HEK293 (cell line): Measurements from ENCODE around the gene ARHGAP26.

Experiments used
- CTCF ChIA-PET: fragments of 350-600 bp; formaldehyde crosslinking; extraction: SDS; loops from one replicate; lab custom pipeline; 2021; ENCODE audit warnings: antibody characterized with exemption; lab: Yijun Ruan, JAX
- POLR2A ChIA-PET: fragments of 300-600 bp; formaldehyde crosslinking; extraction: SDS; loops from one replicate; lab custom pipeline; 2020; ENCODE audit warnings: antibody characterized with exemption, inconsistent platforms; lab: Yijun Ruan, JAX
- H3K27ac ChIP-seq: fragments of 200-500 bp; sonication (Bioruptor generic); 2 replicates; pipeline ENCODE4 v1.5.1; 2014; ENCODE audit warnings: low read depth, low read length, control low read depth, inconsistent platforms; ENCODE audit errors: extremely low read depth
- H3K36me3 ChIP-seq, 2 experiments: fragments of 200-500 bp in 1 of 2; sonication (Bioruptor generic) in 1 of 2; 1 replicate in 1 of 2; 2 replicates in 1 of 2; pipeline ENCODE4 v1.5.1; 2014 to 2017; ENCODE audit warnings: inconsistent platforms in 2 of 2, low read length in 2 of 2; ENCODE audit not compliant: control insufficient read depth in 2 of 2, insufficient read depth in 1 of 2
- H3K4me1 ChIP-seq: fragments of 200-500 bp; sonication (Bioruptor generic); 2 replicates; pipeline ENCODE4 v1.5.1; 2014; ENCODE audit warnings: mild to moderate bottlenecking, low read length, inconsistent platforms; ENCODE audit not compliant: control insufficient read depth, insufficient read depth
- H3K4me3 ChIP-seq: 2 replicates; pipeline ENCODE4 v1.5.1; 2011; ENCODE audit warnings: low read depth, mild to moderate bottlenecking, control low read depth, low read length, moderate library complexity
- H3K9me3 ChIP-seq: fragments of 200-500 bp; sonication (Bioruptor generic); 2 replicates; pipeline ENCODE4 v1.5.1; 2014; ENCODE audit warnings: low read depth, low read length, inconsistent platforms; ENCODE audit not compliant: control insufficient read depth, insufficient read depth
- EGR2 ChIP-seq: fragments of 450-650 bp; formaldehyde crosslinking; IDR thresholded peaks from 2 replicates; pipeline ENCODE4 v1.5.1; 2016; ENCODE audit warnings: low read depth, missing biosample characterization, missing genetic modification characterization
- HOXC10 ChIP-seq: sonication (generic); formaldehyde crosslinking; IDR thresholded peaks from 2 replicates; pipeline ENCODE4 v1.8.1; 2023; ENCODE audit warnings: mild to moderate bottlenecking, missing genetic modification reagents
- KLF1 ChIP-seq: fragments of 450-650 bp; formaldehyde crosslinking; IDR thresholded peaks from 2 replicates; pipeline ENCODE4 v1.5.1; 2016; ENCODE audit warnings: missing biosample characterization, missing genetic modification characterization
- OSR2 ChIP-seq: fragments of 450-650 bp; formaldehyde crosslinking; IDR thresholded peaks from 2 replicates; pipeline ENCODE4 v1.5.1; 2016; ENCODE audit warnings: missing biosample characterization, missing genetic modification characterization
- SP7 ChIP-seq: fragments of 450-650 bp; formaldehyde crosslinking; IDR thresholded peaks from 2 replicates; pipeline ENCODE4 v1.5.1; 2016; ENCODE audit warnings: missing biosample characterization, missing genetic modification characterization
- ZNF157 ChIP-seq: fragments of 450-650 bp; formaldehyde crosslinking; IDR thresholded peaks from 2 replicates; pipeline ENCODE4 v1.5.1; 2016; ENCODE audit warnings: missing biosample characterization, missing genetic modification characterization
- ZNF239 ChIP-seq: fragments of 450-650 bp; formaldehyde crosslinking; IDR thresholded peaks from 2 replicates; pipeline ENCODE4 v1.5.1; 2016; ENCODE audit warnings: missing biosample characterization, missing genetic modification characterization
- ZNF324 ChIP-seq: fragments of 450-650 bp; formaldehyde crosslinking; IDR thresholded peaks from 2 replicates; pipeline ENCODE4 v1.5.1; 2016; ENCODE audit warnings: missing biosample characterization, missing genetic modification characterization
- ZNF521 ChIP-seq: fragments of 450-650 bp; formaldehyde crosslinking; IDR thresholded peaks from 2 replicates; pipeline ENCODE4 v1.5.1; 2017; ENCODE audit warnings: missing biosample characterization, mild to moderate bottlenecking, missing genetic modification characterization
- ZNF660 ChIP-seq: fragments of 450-650 bp; IDR thresholded peaks from 2 replicates; pipeline ENCODE4 v1.5.1; 2018; ENCODE audit warnings: missing biosample characterization, mild to moderate bottlenecking, missing genetic modification characterization
- ZSCAN16 ChIP-seq: fragments of 450-650 bp; formaldehyde crosslinking; IDR thresholded peaks from 2 replicates; pipeline ENCODE4 v1.5.1; 2016; ENCODE audit warnings: missing biosample characterization, missing genetic modification characterization
- TF ChIP-seq, protein P1 (sequence below): fragments of 450-650 bp; formaldehyde crosslinking; IDR thresholded peaks from 2 replicates; pipeline ENCODE4 v1.5.1; 2017; ENCODE audit warnings: missing biosample characterization, missing genetic modification characterization
- TF ChIP-seq, protein P2 (sequence below): fragments of 450-650 bp; formaldehyde crosslinking; IDR thresholded peaks from 2 replicates; pipeline ENCODE4 v1.5.1; 2016; ENCODE audit warnings: missing biosample characterization, missing genetic modification characterization
- TF ChIP-seq, protein P3 (sequence below): fragments of 450-650 bp; formaldehyde crosslinking; IDR thresholded peaks from 2 replicates; pipeline ENCODE4 v1.5.1; 2016; ENCODE audit warnings: missing biosample characterization, missing genetic modification characterization
- TF ChIP-seq, protein P4 (sequence below): fragments of 450-650 bp; formaldehyde crosslinking; IDR thresholded peaks from 2 replicates; pipeline ENCODE4 v1.5.1; 2016; ENCODE audit warnings: missing biosample characterization, missing genetic modification characterization, borderline replicate concordance
- TF ChIP-seq, protein P5 (sequence below): fragments of 450-650 bp; formaldehyde crosslinking; IDR thresholded peaks from 2 replicates; pipeline ENCODE4 v1.5.1; 2017; ENCODE audit warnings: missing biosample characterization, missing genetic modification characterization

ARHGAP26 gene

DNA sequence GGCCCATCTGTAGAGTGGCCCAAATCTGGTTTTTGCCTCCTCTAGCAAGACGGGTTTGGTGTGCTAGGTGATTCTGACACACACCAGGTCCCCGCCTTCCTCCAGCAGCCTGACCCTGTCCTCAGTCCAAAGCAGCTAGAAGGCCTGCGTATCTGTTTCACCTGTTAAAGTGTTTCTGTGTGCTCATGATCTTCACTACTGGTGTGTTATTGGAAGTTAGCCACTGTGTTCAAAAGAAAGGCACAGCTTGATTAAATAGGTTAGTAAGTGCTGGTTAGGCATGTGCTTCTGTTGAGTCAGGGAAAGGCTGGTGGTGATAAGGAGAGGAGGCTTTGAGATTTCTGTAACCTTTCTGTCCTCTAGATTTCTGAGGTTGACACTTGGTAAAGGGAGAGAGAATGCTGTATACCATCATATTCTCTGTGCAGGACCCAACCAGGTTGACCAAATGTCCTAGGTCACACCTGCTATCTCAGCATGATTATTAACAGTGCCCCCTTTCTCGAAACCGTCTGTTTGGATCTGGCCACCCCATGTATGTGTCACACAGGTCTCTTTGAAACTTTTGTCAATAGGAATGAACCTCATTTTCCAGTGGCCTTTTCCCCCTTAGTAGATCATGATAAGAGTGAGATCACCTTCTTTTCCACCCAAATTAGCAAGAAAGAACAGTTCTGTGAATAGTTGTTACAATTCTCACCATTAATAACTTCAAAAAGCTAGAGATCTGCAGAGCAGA is 58.8 kb downstream of the ARHGAP26 start:
- CTCF ChIA-PET: interaction anchor here (0.9 to 1.0 kb wide), 2 partner anchors 113 to 116 kb away, joined by 3 read pairs; no protein-coding TSS in a partner anchor

DNA sequence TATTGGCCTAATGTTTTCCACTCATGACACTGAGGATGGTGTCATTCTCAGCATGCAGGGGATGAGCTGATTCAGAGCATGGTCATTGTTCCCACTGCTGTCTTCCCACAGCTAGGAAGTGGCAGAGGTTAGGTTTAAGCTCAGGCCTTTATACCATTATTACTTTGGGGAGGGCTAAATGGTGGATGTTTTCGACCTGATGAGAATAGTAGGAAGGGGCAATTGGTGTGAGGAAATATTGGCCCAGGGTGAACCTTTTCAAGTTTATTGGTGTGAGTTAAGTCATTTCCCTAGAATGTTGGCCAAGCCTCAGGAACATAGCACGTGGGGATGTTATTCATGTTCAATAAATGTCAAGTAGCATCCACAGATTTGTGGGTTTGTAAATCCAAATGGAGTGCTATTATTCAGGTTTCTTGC is 59.6 kb downstream of the ARHGAP26 start:
- H3K36me3 ChIP-seq: no peaks in the 10 kb centered on the region
- no peaks in the 10 kb centered on the region for H3K9me3 ChIP-seq
- peaks cover 40% of the 10 kb centered on the region for H3K4me1 ChIP-seq
- POLR2A ChIA-PET: no interaction called here
- no peak overlapping the region for H3K4me3 ChIP-seq
- no peak for TF ChIP-seq KLF1 (tag by site-specific recombination)
- TF ChIP-seq, protein P1, sequence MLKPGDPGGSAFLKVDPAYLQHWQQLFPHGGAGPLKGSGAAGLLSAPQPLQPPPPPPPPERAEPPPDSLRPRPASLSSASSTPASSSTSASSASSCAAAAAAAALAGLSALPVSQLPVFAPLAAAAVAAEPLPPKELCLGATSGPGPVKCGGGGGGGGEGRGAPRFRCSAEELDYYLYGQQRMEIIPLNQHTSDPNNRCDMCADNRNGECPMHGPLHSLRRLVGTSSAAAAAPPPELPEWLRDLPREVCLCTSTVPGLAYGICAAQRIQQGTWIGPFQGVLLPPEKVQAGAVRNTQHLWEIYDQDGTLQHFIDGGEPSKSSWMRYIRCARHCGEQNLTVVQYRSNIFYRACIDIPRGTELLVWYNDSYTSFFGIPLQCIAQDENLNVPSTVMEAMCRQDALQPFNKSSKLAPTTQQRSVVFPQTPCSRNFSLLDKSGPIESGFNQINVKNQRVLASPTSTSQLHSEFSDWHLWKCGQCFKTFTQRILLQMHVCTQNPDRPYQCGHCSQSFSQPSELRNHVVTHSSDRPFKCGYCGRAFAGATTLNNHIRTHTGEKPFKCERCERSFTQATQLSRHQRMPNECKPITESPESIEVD (tag by site-specific recombination): peak; percentile 63
- peak; percentile 89 for TF ChIP-seq ZSCAN16
- 0 out of 2 replicates have a peak, but pooled peaks have one; percentile 7 for TF ChIP-seq EGR2 (tag by site-specific recombination)
- no peak for TF ChIP-seq ZNF521 (tag by site-specific recombination)
- no peak for TF ChIP-seq ZNF157
- TF ChIP-seq ZNF239: no peak
- TF ChIP-seq OSR2 (tag by site-specific recombination): no peak
- no peak for TF ChIP-seq ZNF324 (tag by site-specific recombination)
- TF ChIP-seq, protein P2, sequence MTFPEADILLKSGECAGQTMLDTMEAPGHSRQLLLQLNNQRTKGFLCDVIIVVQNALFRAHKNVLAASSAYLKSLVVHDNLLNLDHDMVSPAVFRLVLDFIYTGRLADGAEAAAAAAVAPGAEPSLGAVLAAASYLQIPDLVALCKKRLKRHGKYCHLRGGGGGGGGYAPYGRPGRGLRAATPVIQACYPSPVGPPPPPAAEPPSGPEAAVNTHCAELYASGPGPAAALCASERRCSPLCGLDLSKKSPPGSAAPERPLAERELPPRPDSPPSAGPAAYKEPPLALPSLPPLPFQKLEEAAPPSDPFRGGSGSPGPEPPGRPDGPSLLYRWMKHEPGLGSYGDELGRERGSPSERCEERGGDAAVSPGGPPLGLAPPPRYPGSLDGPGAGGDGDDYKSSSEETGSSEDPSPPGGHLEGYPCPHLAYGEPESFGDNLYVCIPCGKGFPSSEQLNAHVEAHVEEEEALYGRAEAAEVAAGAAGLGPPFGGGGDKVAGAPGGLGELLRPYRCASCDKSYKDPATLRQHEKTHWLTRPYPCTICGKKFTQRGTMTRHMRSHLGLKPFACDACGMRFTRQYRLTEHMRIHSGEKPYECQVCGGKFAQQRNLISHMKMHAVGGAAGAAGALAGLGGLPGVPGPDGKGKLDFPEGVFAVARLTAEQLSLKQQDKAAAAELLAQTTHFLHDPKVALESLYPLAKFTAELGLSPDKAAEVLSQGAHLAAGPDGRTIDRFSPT (tag by site-specific recombination): peak; percentile 45; the same call in 1 of the 2 replicates
- TF ChIP-seq, protein P3, sequence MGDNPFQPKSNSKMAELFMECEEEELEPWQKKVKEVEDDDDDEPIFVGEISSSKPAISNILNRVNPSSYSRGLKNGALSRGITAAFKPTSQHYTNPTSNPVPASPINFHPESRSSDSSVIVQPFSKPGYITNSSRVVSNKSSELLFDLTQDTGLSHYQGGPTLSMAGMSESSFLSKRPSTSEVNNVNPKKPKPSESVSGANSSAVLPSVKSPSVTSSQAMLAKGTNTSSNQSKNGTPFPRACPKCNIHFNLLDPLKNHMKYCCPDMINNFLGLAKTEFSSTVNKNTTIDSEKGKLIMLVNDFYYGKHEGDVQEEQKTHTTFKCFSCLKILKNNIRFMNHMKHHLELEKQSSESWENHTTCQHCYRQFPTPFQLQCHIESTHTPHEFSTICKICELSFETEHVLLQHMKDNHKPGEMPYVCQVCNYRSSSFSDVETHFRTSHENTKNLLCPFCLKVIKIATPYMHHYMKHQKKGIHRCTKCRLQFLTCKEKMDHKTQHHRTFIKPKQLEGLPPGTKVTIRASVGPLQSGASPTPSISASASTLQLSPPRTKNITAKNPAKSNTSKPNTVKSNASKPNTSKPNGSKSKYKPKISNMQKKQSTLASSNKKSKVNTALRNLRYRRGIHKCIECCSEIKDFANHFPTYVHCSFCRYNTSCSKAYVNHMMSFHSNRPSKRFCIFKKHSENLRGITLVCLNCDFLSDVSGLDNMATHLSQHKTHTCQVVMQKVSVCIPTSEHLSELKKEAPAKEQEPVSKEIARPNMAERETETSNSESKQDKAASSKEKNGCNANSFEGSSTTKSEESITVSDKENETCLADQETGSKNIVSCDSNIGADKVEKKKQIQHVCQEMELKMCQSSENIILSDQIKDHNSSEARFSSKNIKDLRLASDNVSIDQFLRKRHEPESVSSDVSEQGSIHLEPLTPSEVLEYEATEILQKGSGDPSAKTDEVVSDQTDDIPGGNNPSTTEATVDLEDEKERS: no peak
- TF ChIP-seq ZNF660 (tag by site-specific recombination): no peak
- CTCF ChIA-PET: interaction anchor here (0.9 kb wide), 1 partner anchor 116 kb away, joined by 3 read pairs; no protein-coding TSS in a partner anchor
- no peak overlapping the region for H3K27ac ChIP-seq

More for the DNA sequence above, 58.8 kb downstream of the ARHGAP26 start:
- no peak for TF ChIP-seq SP7 (tag by site-specific recombination)
- TF ChIP-seq ZNF660 (tag by site-specific recombination): no peak
- TF ChIP-seq, protein P4, sequence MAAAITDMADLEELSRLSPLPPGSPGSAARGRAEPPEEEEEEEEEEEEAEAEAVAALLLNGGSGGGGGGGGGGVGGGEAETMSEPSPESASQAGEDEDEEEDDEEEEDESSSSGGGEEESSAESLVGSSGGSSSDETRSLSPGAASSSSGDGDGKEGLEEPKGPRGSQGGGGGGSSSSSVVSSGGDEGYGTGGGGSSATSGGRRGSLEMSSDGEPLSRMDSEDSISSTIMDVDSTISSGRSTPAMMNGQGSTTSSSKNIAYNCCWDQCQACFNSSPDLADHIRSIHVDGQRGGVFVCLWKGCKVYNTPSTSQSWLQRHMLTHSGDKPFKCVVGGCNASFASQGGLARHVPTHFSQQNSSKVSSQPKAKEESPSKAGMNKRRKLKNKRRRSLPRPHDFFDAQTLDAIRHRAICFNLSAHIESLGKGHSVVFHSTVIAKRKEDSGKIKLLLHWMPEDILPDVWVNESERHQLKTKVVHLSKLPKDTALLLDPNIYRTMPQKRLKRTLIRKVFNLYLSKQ (tag by site-specific recombination): no peak
- TF ChIP-seq, protein P5, sequence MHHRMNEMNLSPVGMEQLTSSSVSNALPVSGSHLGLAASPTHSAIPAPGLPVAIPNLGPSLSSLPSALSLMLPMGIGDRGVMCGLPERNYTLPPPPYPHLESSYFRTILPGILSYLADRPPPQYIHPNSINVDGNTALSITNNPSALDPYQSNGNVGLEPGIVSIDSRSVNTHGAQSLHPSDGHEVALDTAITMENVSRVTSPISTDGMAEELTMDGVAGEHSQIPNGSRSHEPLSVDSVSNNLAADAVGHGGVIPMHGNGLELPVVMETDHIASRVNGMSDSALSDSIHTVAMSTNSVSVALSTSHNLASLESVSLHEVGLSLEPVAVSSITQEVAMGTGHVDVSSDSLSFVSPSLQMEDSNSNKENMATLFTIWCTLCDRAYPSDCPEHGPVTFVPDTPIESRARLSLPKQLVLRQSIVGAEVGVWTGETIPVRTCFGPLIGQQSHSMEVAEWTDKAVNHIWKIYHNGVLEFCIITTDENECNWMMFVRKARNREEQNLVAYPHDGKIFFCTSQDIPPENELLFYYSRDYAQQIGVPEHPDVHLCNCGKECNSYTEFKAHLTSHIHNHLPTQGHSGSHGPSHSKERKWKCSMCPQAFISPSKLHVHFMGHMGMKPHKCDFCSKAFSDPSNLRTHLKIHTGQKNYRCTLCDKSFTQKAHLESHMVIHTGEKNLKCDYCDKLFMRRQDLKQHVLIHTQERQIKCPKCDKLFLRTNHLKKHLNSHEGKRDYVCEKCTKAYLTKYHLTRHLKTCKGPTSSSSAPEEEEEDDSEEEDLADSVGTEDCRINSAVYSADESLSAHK (tag by site-specific recombination): peak; percentile 52; the same call in 1 of the 2 replicates
- TF ChIP-seq HOXC10: no peak
- TF ChIP-seq, all 188 proteins: peak for 1
- no peaks in the 10 kb centered on the region for H3K36me3 ChIP-seq
- POLR2A ChIA-PET: no interaction called here
- no peak overlapping the region for H3K4me3 ChIP-seq
- no peaks in the 10 kb centered on the region for H3K9me3 ChIP-seq
- peaks cover 40% of the 10 kb centered on the region for H3K4me1 ChIP-seq
- H3K27ac ChIP-seq: no peak overlapping the region
